ENCODE data around the gene GPR61. TPM values are rescaled to one million over a fixed set of nuclear protein-coding genes. Genes with fewer than 3 reads are reported as not detected.

Gene GPR61
- total and polyA plus RNA-seq, 2 of the 4 experiments (the other 2 are of a cell fraction): not detected

GRCh38 chr1:109541102-109541501 lies 1.4 kb downstream of the GPR61 start:
- Histone ChIP-seq H2BK15ac (ENCODE audit: low read depth, low read length) (no peak overlapping the region), H3K9ac (ENCODE audit: low read depth, low read length) (no peak overlapping the region), H3K79me1 (ENCODE audit: low read depth in 1 of 2, low read length in 2 of 2) (no peaks in the 10 kb centered on the region), H3K4me2 (ENCODE audit: low read depth, low read length) (no peak overlapping the region), H4K8ac (ENCODE audit: low read depth in 2 of 2, low read length in 2 of 2) (no peak overlapping the region), H4K5ac (ENCODE audit: low read depth, low read length) (no peak overlapping the region), H3K4ac (ENCODE audit: low read depth, low read length) (no peak overlapping the region), H3K9me3 (ENCODE audit: control insufficient read depth, insufficient read depth, low read length) (no peaks in the 10 kb centered on the region), H4K20me1 (ENCODE audit: insufficient read depth, low read length) (no peaks in the 10 kb centered on the region), H3K4me3 (ENCODE audit: insufficient read depth, low read depth, low read length) (no peak overlapping the region), H3K18ac (ENCODE audit: low read depth, low read length) (no peak overlapping the region), H2BK5ac (ENCODE audit: low read depth, low read length, poor library complexity, severe bottlenecking) (no peak overlapping the region), H2BK20ac (ENCODE audit: low read depth, low read length) (no peak overlapping the region), H3K4me1 (ENCODE audit: control insufficient read depth, insufficient read depth, low read length) (no peaks in the 10 kb centered on the region; the same call in 1 of the 2 replicates), H3K56ac (ENCODE audit: extremely low read depth, insufficient read depth, low read length) (no peak overlapping the region), H3K27me3 (ENCODE audit: control insufficient read depth, insufficient read depth, low read length) (peaks cover 23% of the 10 kb centered on the region), H3K23ac (ENCODE audit: low read depth, low read length) (no peak overlapping the region), H4K91ac (ENCODE audit: insufficient read depth, low read depth, low read length) (no peak overlapping the region), H2AK9ac (replicated peaks; ENCODE audit: low read depth, low read length, poor library complexity) (no peak overlapping the region), H3K27ac (ENCODE audit: insufficient read depth, low read length) (no peak overlapping the region), H2AFZ (replicated peaks; ENCODE audit: low read length, poor library complexity) (no peak overlapping the region), H3K9me1 (ENCODE audit: insufficient read depth, low read length) (no peaks in the 10 kb centered on the region; the same call in 1 of the 2 replicates), H3K36me3 (ENCODE audit: control insufficient read depth, insufficient read depth, low read length) (no peaks in the 10 kb centered on the region), H2BK120ac (ENCODE audit: low read depth, low read length) (no peak overlapping the region), H2AK5ac (ENCODE audit: low read depth, low read length) (no peak overlapping the region), H3K14ac (replicated peaks; ENCODE audit: low read depth, low read length) (no peak overlapping the region)
- intact Hi-C loops (cut with micrococcal nuclease): no loop called here
- in situ Hi-C loops (cut with MboI; ENCODE audit: low sequenced_read_pairs): no loop called here
- dilution Hi-C loops (cut with HindIII; ENCODE audit: low sequenced_read_pairs, unreplicated experiment): no loop called here
- WGBS, 2 experiments (ENCODE audit: extremely low coverage in 2 of 2, insufficient read length in 1 of 2): no CpG with 5 or more reads among the region's 3 CpGs
- POLR2A ChIA-PET (ENCODE audit: unreplicated experiment): no interaction called here
- BruUV-seq (replicated peaks): no TSS peak
- CTCF ChIA-PET: interaction anchor here (1.4 to 1.5 kb wide), 2 partner anchors 9 to 51 kb away, joined by 3 to 5 read pairs; no protein-coding TSS in a partner anchor
- DNase-seq: no peak
- TF ChIP-seq CHD1 (IDR thresholded peaks at IDR 0.05; ENCODE audit: low read depth, low read length) (no peak), POLR2A (IDR thresholded peaks at IDR 0.05; ENCODE audit: low read depth, low read length) (no peak), MAFK (IDR thresholded peaks at IDR 0.05; ENCODE audit: low read depth, low read length) (no peak), MAZ (IDR thresholded peaks at IDR 0.05; ENCODE audit: borderline replicate concordance, low read depth, low read length) (no peak), CEBPB (IDR thresholded peaks at IDR 0.05; ENCODE audit: low read depth, low read length) (no peak), NFE2L2 (IDR thresholded peaks at IDR 0.05; ENCODE audit: low read depth, low read length) (no peak), RAD21 (IDR thresholded peaks at IDR 0.05; ENCODE audit: low read length) (no peak), CTCF (conservative IDR thresholded peaks at IDR 0.05; ENCODE audit: low read depth, low read length) (no peak), RCOR1 (IDR thresholded peaks at IDR 0.05; ENCODE audit: insufficient replicate concordance, low read length) (no peak), MXI1 (IDR thresholded peaks at IDR 0.05; ENCODE audit: borderline replicate concordance, low read depth, low read length) (no peak), USF2 (IDR thresholded peaks at IDR 0.05; ENCODE audit: low read depth, low read length) (no peak), RFX5 (IDR thresholded peaks at IDR 0.05; ENCODE audit: low read depth, low read length) (no peak), ELK1 (IDR thresholded peaks at IDR 0.05; ENCODE audit: borderline replicate concordance, low read depth, low read length) (no peak), SMC3 (IDR thresholded peaks at IDR 0.05; ENCODE audit: low read depth, low read length) (no peak), BHLHE40 (IDR thresholded peaks at IDR 0.05; ENCODE audit: low read depth, low read length) (no peak)
- no peak for ATAC-seq (ENCODE audit: low read depth)
